C4-2B (cell line): ENCODE data around the gene ZNF76.

ENCODE experiments used
- ZFX ChIP-seq: fragments of 450-650 bp; IDR thresholded peaks from 2 replicates; pipeline ENCODE4 v1.6.1; 2017
- TF ChIP-seq, protein P1 (sequence below): fragments of 450-650 bp; conservative IDR thresholded peaks from 2 replicates; pipeline ENCODE4 v1.5.1; 2017; ENCODE audit warnings: mild to moderate bottlenecking

DNA sequence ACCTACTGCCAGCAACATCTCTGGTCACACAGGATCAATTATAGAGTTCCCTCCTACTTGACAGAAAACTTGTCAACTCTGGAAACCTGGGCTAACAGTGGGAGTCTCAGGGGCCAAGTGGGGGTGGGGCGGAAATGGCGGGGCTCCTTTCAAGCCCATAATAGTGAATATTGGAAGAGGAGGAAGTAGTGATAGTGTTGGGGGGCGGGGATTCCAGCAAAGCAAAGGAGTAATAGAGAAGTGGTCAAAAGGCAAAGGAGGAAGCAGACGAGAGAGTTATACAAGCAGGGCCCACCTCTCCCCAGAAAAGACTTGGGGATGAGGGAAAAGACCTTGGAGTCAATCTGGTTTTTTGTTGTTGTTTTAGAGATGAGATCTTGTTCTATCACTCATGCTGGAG, 40.1 kb downstream of the ZNF76 start:
- TF ChIP-seq, protein P1, sequence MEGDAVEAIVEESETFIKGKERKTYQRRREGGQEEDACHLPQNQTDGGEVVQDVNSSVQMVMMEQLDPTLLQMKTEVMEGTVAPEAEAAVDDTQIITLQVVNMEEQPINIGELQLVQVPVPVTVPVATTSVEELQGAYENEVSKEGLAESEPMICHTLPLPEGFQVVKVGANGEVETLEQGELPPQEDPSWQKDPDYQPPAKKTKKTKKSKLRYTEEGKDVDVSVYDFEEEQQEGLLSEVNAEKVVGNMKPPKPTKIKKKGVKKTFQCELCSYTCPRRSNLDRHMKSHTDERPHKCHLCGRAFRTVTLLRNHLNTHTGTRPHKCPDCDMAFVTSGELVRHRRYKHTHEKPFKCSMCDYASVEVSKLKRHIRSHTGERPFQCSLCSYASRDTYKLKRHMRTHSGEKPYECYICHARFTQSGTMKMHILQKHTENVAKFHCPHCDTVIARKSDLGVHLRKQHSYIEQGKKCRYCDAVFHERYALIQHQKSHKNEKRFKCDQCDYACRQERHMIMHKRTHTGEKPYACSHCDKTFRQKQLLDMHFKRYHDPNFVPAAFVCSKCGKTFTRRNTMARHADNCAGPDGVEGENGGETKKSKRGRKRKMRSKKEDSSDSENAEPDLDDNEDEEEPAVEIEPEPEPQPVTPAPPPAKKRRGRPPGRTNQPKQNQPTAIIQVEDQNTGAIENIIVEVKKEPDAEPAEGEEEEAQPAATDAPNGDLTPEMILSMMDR: no peak
- no peak for TF ChIP-seq ZFX
